ENCODE measurements around the gene LRRC10. TPM values are rescaled to one million over a fixed set of nuclear protein-coding genes. Genes with fewer than 3 reads are reported as not detected.

LRRC10 gene
- total RNA-seq, 6 experiments from 2014 or later: not detected

DNA sequence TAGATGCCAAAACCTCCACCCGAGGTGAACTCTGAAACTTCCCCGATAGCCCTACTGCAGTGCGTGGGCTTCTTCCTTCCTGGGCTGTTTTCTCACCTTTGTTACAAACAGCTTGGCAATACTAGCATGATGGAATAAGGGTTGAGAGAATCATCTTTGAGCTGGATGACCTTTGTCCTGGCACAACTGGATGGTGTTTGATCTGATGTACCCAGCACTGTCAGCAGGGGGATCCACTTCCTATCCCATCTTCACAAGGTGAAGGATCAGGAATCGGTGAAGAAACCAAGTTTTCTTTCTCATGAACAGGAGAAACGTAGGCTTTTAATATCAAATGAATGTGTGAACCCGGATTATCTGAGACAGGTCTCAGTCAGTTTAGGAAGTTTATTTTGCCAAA is 19.5 kb upstream of the LRRC10 start:
- no peaks in the 10 kb centered on the region for H3K36me3 Mint-ChIP-seq (ENCODE audit: low read depth)
- peaks cover 9% of the 10 kb centered on the region; the same call in 1 of the 2 replicates for H3K27me3 Mint-ChIP-seq (ENCODE audit: insufficient read depth)
- H3K4me3 Mint-ChIP-seq: no peak overlapping the region
- no peak for DNase-seq
- no peak overlapping the region for H3K27ac Mint-ChIP-seq
- H3K9me3 Mint-ChIP-seq: no peaks in the 10 kb centered on the region
- TF ChIP-seq CTCF (IDR thresholded peaks at IDR 0.05): peak; percentile 47
- no peaks in the 10 kb centered on the region for H3K4me1 Mint-ChIP-seq (ENCODE audit: low read depth)

GRCh38 chr12:69627501-69627900 is 16.8 kb upstream of the LRRC10 start:
- Mint-ChIP-seq H3K36me3 (ENCODE audit: low read depth) (no peaks in the 10 kb centered on the region), H3K27me3 (ENCODE audit: insufficient read depth) (peaks cover 15% of the 10 kb centered on the region), H3K4me3 (no peak overlapping the region), H3K4me1 (ENCODE audit: low read depth) (no peaks in the 10 kb centered on the region), H3K27ac (no peak overlapping the region), H3K9me3 (no peaks in the 10 kb centered on the region)
- DNase-seq: no peak
- no peak for TF ChIP-seq CTCF (IDR thresholded peaks at IDR 0.05)

DNA sequence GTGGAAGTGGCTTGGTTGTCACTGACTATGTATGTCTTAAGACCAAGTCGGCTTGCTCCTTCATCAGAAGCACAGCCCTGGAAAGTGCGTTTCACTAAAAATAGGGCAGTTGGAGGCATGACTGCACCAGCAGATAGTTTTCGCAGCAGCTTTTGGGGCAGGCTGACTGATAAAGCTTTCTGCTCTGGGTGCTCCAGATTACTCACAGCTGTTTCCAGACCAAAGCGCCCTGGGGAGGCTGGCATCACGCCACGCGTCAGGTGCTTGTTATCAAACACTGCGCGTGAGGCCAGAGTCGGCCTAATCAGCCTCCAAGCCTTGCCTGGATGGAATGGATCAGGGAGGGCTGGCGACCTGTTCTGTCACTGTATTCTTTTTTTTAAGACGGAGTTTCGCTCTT is 13.3 kb upstream of the LRRC10 start:
- TF ChIP-seq CTCF (IDR thresholded peaks at IDR 0.05): no peak
- Mint-ChIP-seq H3K36me3 (ENCODE audit: low read depth) (no peaks in the 10 kb centered on the region), H3K4me3 (no peak overlapping the region), H3K4me1 (ENCODE audit: low read depth) (no peaks in the 10 kb centered on the region), H3K27ac (no peak overlapping the region), H3K9me3 (no peaks in the 10 kb centered on the region), H3K27me3 (ENCODE audit: insufficient read depth) (peaks cover 24% of the 10 kb centered on the region)
- DNase-seq: no peak

DNA sequence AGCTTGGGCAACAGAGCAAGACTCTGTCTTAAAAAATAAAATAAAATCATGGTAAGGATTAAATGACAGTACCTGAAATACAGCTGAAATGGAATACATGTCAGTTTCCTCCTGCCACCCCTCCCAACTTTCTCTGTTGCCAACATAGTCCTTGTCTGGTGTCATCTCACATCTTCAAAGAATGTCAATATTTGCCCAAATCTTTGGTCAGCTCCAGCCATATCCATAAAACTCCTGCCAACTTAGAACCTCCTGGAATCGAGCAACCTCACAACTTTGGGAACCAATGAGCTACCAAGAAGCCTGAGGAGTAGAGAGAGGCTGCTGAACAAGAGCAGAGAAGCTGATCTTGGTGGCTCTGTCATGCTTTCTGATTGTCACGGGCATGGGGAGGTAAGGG is 10.8 kb upstream of the LRRC10 start:
- DNase-seq: no peak
- Mint-ChIP-seq H3K4me3 (no peak overlapping the region), H3K36me3 (ENCODE audit: low read depth) (no peaks in the 10 kb centered on the region), H3K27ac (no peak overlapping the region), H3K9me3 (no peaks in the 10 kb centered on the region), H3K27me3 (ENCODE audit: insufficient read depth) (peaks cover 36% of the 10 kb centered on the region), H3K4me1 (ENCODE audit: low read depth) (no peaks in the 10 kb centered on the region)
- TF ChIP-seq CTCF (IDR thresholded peaks at IDR 0.05): no peak

- no peaks in the 10 kb centered on the region for H3K9me3 Mint-ChIP-seq
- no peaks in the 10 kb centered on the region for H3K4me1 Mint-ChIP-seq (ENCODE audit: low read depth)
- no peak for DNase-seq
- no peaks in the 10 kb centered on the region; the same call in 1 of the 2 replicates for H3K36me3 Mint-ChIP-seq (ENCODE audit: low read depth)
- peaks cover 40% of the 10 kb centered on the region for H3K27me3 Mint-ChIP-seq (ENCODE audit: insufficient read depth)
- no peak for TF ChIP-seq CTCF (IDR thresholded peaks at IDR 0.05)
- H3K4me3 Mint-ChIP-seq: no peak overlapping the region
- H3K27ac Mint-ChIP-seq: no peak overlapping the region
Measured at GRCh38 chr12:69620921-69621320, 10.2 kb upstream of the LRRC10 start.

DNA sequence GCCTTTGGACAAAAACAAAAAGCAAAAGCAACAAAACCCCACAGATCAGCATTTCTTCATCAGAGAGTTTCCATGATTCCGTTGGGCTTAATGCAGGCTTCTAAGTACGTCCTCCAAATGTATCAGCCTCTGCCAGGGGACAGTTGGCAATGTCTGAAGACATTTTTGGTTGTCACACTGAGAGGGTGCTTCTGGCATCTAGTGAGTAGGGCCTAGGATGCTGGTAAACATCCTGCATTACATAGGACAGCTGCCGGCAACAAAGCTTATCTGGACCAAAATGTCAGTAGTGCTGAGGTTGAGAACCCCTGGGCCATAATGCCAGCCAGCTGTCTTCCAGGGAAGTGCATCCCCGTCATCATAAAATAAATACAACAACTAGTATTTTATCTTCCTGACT is 9.4 kb upstream of the LRRC10 start:
- Mint-ChIP-seq H3K36me3 (ENCODE audit: low read depth) (no peaks in the 10 kb centered on the region; the same call in 1 of the 2 replicates), H3K27ac (no peak overlapping the region), H3K27me3 (ENCODE audit: insufficient read depth) (peaks cover 39% of the 10 kb centered on the region), H3K4me3 (no peak overlapping the region), H3K4me1 (ENCODE audit: low read depth) (no peaks in the 10 kb centered on the region), H3K9me3 (peaks cover 4% of the 10 kb centered on the region)
- DNase-seq: no peak
- no peak for TF ChIP-seq CTCF (IDR thresholded peaks at IDR 0.05)

Measured in HFFc6 (cell line).